ENCODE data around the gene LUZP2. TPM values are rescaled to one million over a fixed set of nuclear protein-coding genes. Genes with fewer than 3 reads are reported as not detected.

The LUZP2 gene
- polyA plus RNA-seq, 1 donor (not counting 4 experiments of a cell fraction or from before 2014, with no cell fraction given) = 0.08 TPM

GRCh38 chr11:24716403-24716802 lies 219.6 kb downstream of the LUZP2 start:
- Histone ChIP-seq H3K27me3 (ENCODE audit: control insufficient read depth, extremely low read depth, insufficient read depth, low read length) (no peaks in the 10 kb centered on the region), H3K9ac (ENCODE audit: control insufficient read depth, extremely low read depth, insufficient read depth, low read length) (no peak overlapping the region), H4K20me1 (ENCODE audit: control insufficient read depth, extremely low read depth, insufficient read depth, low read length) (no peaks in the 10 kb centered on the region), H3K9me3 (ENCODE audit: control insufficient read depth, low read depth, low read length) (no peaks in the 10 kb centered on the region), H3K27ac (ENCODE audit: control insufficient read depth, insufficient read depth, low read length) (no peak overlapping the region), H3K79me2 (ENCODE audit: control insufficient read depth, insufficient read depth, low read length) (no peaks in the 10 kb centered on the region), H2AFZ (ENCODE audit: control insufficient read depth, low read length) (no peak overlapping the region), H3K4me2 (ENCODE audit: control insufficient read depth, extremely low read depth, insufficient read depth, low read depth, low read length) (no peak overlapping the region), H3K36me3 (ENCODE audit: control insufficient read depth in 2 of 2, extremely low read depth in 1 of 2, insufficient read depth in 2 of 2, low read length in 2 of 2) (no peaks in the 10 kb centered on the region), H3K4me3 (ENCODE audit: control insufficient read depth in 2 of 3, extremely low read depth in 1 of 3, insufficient read depth in 2 of 3, low read depth in 1 of 3, low read length in 3 of 3) (no peak overlapping the region), H3K9me1 (ENCODE audit: control insufficient read depth, extremely low read depth, insufficient read depth, low read length) (no peaks in the 10 kb centered on the region), H3K4me1 (ENCODE audit: control insufficient read depth, extremely low read depth, insufficient read depth, low read length) (no peaks in the 10 kb centered on the region)
- TF ChIP-seq CTCF (optimal IDR thresholded peaks at IDR 0.05 in 1 of 3, IDR thresholded peaks at IDR 0.05 in 1 of 3, conservative IDR thresholded peaks at IDR 0.05 in 1 of 3; ENCODE audit: extremely low read depth in 1 of 3, insufficient read depth in 2 of 3, low read length in 3 of 3) (no peak), EZH2 (IDR thresholded peaks at IDR 0.05; ENCODE audit: low read length) (no peak)
- dilution Hi-C loops (cut with MboI; ENCODE audit: extremely low pct_ligation_motif_present, low sequenced_read_pairs) = no loop called here
- DNase-seq (ENCODE audit: low read depth, low spot score) (no peak), FAIRE-seq (no peak)

- no peak overlapping the region for H3K27ac ChIP-seq (ENCODE audit: control insufficient read depth, insufficient read depth, low read length)
- no peaks in the 10 kb centered on the region for H3K4me1 ChIP-seq (ENCODE audit: control insufficient read depth, extremely low read depth, insufficient read depth, low read length)
- H3K27me3 ChIP-seq (ENCODE audit: control insufficient read depth, extremely low read depth, insufficient read depth, low read length) = no peaks in the 10 kb centered on the region
- dilution Hi-C loops (cut with MboI; ENCODE audit: extremely low pct_ligation_motif_present, low sequenced_read_pairs) = no loop called here
- no peaks in the 10 kb centered on the region for H3K9me3 ChIP-seq (ENCODE audit: control insufficient read depth, low read depth, low read length)
- H3K36me3 ChIP-seq (ENCODE audit: control insufficient read depth in 2 of 2, extremely low read depth in 1 of 2, insufficient read depth in 2 of 2, low read length in 2 of 2) = no peaks in the 10 kb centered on the region
- no peaks in the 10 kb centered on the region for H3K79me2 ChIP-seq (ENCODE audit: control insufficient read depth, insufficient read depth, low read length)
- H2AFZ ChIP-seq (ENCODE audit: control insufficient read depth, low read length) = no peak overlapping the region
- no peak overlapping the region for H3K4me2 ChIP-seq (ENCODE audit: control insufficient read depth, extremely low read depth, insufficient read depth, low read depth, low read length)
- FAIRE-seq (no peak), DNase-seq (ENCODE audit: low read depth, low spot score) (no peak)
- no peak overlapping the region for H3K9ac ChIP-seq (ENCODE audit: control insufficient read depth, extremely low read depth, insufficient read depth, low read length)
- no peak overlapping the region for H3K4me3 ChIP-seq (ENCODE audit: control insufficient read depth in 2 of 3, extremely low read depth in 1 of 3, insufficient read depth in 2 of 3, low read depth in 1 of 3, low read length in 3 of 3)
- H3K9me1 ChIP-seq (ENCODE audit: control insufficient read depth, extremely low read depth, insufficient read depth, low read length) = no peaks in the 10 kb centered on the region
- TF ChIP-seq CTCF (optimal IDR thresholded peaks at IDR 0.05 in 1 of 3, IDR thresholded peaks at IDR 0.05 in 1 of 3, conservative IDR thresholded peaks at IDR 0.05 in 1 of 3; ENCODE audit: extremely low read depth in 1 of 3, insufficient read depth in 2 of 3, low read length in 3 of 3) (no peak), EZH2 (IDR thresholded peaks at IDR 0.05; ENCODE audit: low read length) (no peak)
- H4K20me1 ChIP-seq (ENCODE audit: control insufficient read depth, extremely low read depth, insufficient read depth, low read length) = no peaks in the 10 kb centered on the region
These were observed 226.4 kb downstream of the LUZP2 start for GRCh38 chr11:24723231-24723630.
